A673 (cell line): ENCODE results near the gene ACVR1B. TPM values are rescaled to one million over a fixed set of nuclear protein-coding genes. Genes with fewer than 3 reads are reported as not detected.

Experiments used
- BruUV-seq: library from RNA; stranded (reverse); fragments of 400-500 nt; replicated peaks from 2 replicates; lab custom pipeline; 2021; lab: Mats Ljungman, UMichigan
- CTCF ChIA-PET: fragments of 300-600 bp; sonication (Branson Sonifier 250); formaldehyde crosslinking; loops from one replicate; lab custom pipeline; 2022; ENCODE audit warnings: antibody characterized with exemption; lab: Charles Lee
- POLR2A ChIA-PET: fragments of 300-600 bp; sonication (Branson Sonifier 250); formaldehyde crosslinking; loops from one replicate; lab custom pipeline; 2022; ENCODE audit warnings: antibody characterized with exemption; ENCODE audit not compliant: low non-redundant PET; lab: Charles Lee
- DNase-seq: peaks from one replicate; pipeline ENCODE4 v3.0.0-alpha.2; 2015; ENCODE audit warnings: low spot score
- H3K27ac ChIP-seq: fragments of 200-600 bp; sonication (generic); 2 replicates; pipeline ENCODE4 v1.5.1; 2016; ENCODE audit warnings: mixed run types, low read depth, mild to moderate bottlenecking, mixed read lengths, antibody characterized with exemption, low read length; ENCODE audit not compliant: poor library complexity, severe bottlenecking
- H3K27me3 ChIP-seq: fragments of 200-600 bp; sonication (generic); replicated peaks from 2 replicates; pipeline ENCODE4 v1.6.1; 2017; ENCODE audit warnings: mixed run types, low read depth, mild to moderate bottlenecking, mixed read lengths, antibody characterized with exemption, low read length; ENCODE audit not compliant: insufficient read depth, poor library complexity
- H3K36me3 ChIP-seq: fragments of 200-600 bp; sonication (generic); 2 replicates; pipeline ENCODE4 v1.6.1; 2016; ENCODE audit warnings: mixed run types, mild to moderate bottlenecking, mixed read lengths, antibody characterized with exemption, low read length; ENCODE audit not compliant: insufficient read depth, poor library complexity, severe bottlenecking
- H3K4me1 ChIP-seq: fragments of 200-600 bp; sonication (generic); 2 replicates; pipeline ENCODE4 v1.6.1; 2017; ENCODE audit warnings: mixed run types, mild to moderate bottlenecking, mixed read lengths, antibody characterized with exemption, low read length; ENCODE audit not compliant: insufficient read depth, poor library complexity, severe bottlenecking
- H3K4me3 ChIP-seq: fragments of 200-600 bp; sonication (generic); 2 replicates; pipeline ENCODE4 v1.5.1; 2016; ENCODE audit warnings: low read depth, mixed run types, mild to moderate bottlenecking, mixed read lengths, low read length; ENCODE audit not compliant: poor library complexity, severe bottlenecking
- H3K9me3 ChIP-seq: fragments of 200-600 bp; sonication (generic); 2 replicates; pipeline ENCODE4 v1.6.1; 2016; ENCODE audit warnings: mixed run types, low read depth, mild to moderate bottlenecking, mixed read lengths, antibody characterized with exemption, low read length; ENCODE audit not compliant: poor library complexity, severe bottlenecking
- EZH2 ChIP-seq: fragments of 200-600 bp; sonication (generic); IDR thresholded peaks from 2 replicates; pipeline ENCODE4 v1.6.1; 2017; ENCODE audit warnings: borderline replicate concordance, low read depth, mild to moderate bottlenecking, mixed read lengths, antibody characterized with exemption, low read length; ENCODE audit not compliant: poor library complexity, severe bottlenecking
- intact Hi-C: fragments of 100-400 bp; cut with micrococcal nuclease; formaldehyde crosslinking; loops from one replicate; pipeline ENCODE4 v1.10.0; 2022; ENCODE audit not compliant: unreplicated experiment
- total RNA-seq: library from RNA; stranded (reverse); gene quantifications from 2 replicates; pipeline ENCODE4 v1.2.3, GENCODE V29; 2021
- TF ChIP-seq, protein P1 (sequence below): fragments of 300-800, 200-600 bp; sonication (generic); conservative IDR thresholded peaks from 2 replicates; pipeline ENCODE4 v1.5.1; 2017; ENCODE audit warnings: low read depth, mild to moderate bottlenecking, antibody characterized with exemption, low read length, moderate library complexity, mixed read lengths

The ACVR1B gene
- total RNA-seq, 1 experiment from 2014 or later, result 27.4 TPM

DNA sequence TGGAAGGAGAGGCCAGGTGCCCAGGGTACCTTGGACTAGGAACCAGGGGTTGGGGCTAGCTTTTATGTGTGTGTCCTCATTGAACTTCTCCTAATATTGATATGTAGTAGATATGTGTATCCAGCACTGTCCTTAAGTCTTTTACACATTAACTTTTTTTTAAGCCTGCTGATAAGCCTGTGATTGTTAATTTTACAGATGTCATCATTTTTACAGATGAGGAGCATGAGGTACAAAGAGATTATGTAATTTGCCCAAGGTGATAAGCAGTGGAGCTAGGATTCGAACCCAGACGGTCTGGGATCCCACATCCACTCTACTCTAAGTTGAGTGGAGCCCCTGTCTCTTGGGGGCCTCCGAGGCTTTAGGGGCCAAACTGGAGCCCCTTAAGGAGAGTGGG, 89.5 kb downstream of the ACVR1B start:
- ChIA-PET POLR2A (no interaction called here), CTCF (interaction anchor here (0.6 kb wide), 1 partner anchor 84 kb away, joined by 3 read pairs; no protein-coding TSS in a partner anchor)
- Histone ChIP-seq H3K9me3 (no peaks in the 10 kb centered on the region), H3K27me3 (no peaks in the 10 kb centered on the region), H3K4me3 (no peak overlapping the region), H3K27ac (no peak overlapping the region), H3K4me1 (peaks cover 8% of the 10 kb centered on the region), H3K36me3 (no peaks in the 10 kb centered on the region)
- no TSS peak for BruUV-seq
- no peak for TF ChIP-seq EZH2
- TF ChIP-seq, protein P1, sequence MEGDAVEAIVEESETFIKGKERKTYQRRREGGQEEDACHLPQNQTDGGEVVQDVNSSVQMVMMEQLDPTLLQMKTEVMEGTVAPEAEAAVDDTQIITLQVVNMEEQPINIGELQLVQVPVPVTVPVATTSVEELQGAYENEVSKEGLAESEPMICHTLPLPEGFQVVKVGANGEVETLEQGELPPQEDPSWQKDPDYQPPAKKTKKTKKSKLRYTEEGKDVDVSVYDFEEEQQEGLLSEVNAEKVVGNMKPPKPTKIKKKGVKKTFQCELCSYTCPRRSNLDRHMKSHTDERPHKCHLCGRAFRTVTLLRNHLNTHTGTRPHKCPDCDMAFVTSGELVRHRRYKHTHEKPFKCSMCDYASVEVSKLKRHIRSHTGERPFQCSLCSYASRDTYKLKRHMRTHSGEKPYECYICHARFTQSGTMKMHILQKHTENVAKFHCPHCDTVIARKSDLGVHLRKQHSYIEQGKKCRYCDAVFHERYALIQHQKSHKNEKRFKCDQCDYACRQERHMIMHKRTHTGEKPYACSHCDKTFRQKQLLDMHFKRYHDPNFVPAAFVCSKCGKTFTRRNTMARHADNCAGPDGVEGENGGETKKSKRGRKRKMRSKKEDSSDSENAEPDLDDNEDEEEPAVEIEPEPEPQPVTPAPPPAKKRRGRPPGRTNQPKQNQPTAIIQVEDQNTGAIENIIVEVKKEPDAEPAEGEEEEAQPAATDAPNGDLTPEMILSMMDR, result no peak
- intact Hi-C loops, result no loop called here
- no peak for DNase-seq

DNA sequence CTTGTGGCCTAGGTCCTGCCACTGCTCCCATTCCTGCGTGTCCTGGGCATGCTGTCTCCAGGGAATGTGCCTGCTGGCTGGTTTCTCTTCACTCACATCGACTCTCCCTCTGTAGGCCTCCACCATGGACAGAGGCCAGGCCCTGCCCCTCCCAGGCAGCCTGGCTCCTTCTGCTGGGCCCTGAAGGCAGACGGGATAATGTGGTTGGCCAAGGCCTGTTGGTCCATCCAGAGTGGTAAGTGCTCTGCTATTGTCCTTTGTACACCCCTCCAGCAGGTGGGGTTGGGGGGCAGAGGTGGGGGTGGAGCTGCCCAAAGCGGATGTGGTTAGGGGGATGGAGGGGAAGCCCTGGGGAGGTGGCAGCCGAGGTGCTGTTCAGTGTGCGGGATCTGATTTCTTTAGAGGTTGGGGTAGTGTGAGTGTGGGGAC, 90.2 kb downstream of the ACVR1B start:
- POLR2A ChIA-PET, result no interaction called here
- H3K27me3 ChIP-seq, result no peaks in the 10 kb centered on the region
- no peak overlapping the region for H3K4me3 ChIP-seq
- no peaks in the 10 kb centered on the region for H3K9me3 ChIP-seq
- intact Hi-C loops, result no loop called here
- H3K36me3 ChIP-seq, result no peaks in the 10 kb centered on the region
- BruUV-seq, result no TSS peak
- peaks cover 4% of the 10 kb centered on the region for H3K4me1 ChIP-seq
- TF ChIP-seq, protein P1, result no peak
- TF ChIP-seq EZH2, result no peak
- CTCF ChIA-PET, result no interaction called here
- no peak for DNase-seq
- H3K27ac ChIP-seq, result no peak overlapping the region

DNA sequence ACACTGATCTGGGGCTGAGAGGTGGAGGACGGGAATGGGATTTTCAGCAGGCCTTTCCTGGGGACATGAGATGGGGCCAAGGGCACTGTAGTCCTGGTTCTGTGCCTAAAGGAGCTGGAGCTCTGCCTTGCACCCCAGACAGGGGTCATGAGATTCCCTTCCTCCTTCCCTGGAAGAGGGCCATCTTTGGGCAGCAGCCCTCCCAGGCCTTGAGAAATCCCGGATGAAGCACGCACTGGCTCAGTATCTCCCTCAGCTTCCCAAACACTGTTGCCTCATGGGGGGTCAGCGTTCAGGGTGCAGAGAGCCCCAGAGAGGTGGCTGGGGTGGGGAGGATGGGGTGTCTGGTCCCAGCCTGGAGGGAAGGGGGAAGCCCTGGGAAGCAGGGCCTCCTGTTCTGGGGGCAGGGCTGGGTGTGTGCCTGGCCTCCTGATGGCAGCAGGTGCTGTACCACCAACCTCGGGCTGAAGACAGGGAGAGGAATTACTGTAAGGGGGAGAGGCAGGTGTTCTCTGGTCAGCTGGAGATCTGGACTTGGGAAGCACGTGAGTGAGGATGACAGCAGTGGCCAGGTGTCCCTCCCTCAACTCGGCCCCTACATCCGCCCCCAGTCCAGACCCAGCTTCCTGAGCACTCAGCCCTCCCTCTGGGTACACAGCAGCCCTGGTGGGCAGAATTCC, 91.3 kb downstream of the ACVR1B start:
- CTCF ChIA-PET, result no interaction called here
- no peak for DNase-seq
- no TSS peak for BruUV-seq
- peaks cover 3% of the 10 kb centered on the region for H3K4me1 ChIP-seq
- no peak overlapping the region for H3K27ac ChIP-seq
- no peaks in the 10 kb centered on the region for H3K36me3 ChIP-seq
- intact Hi-C loops, result no loop called here
- H3K27me3 ChIP-seq, result no peaks in the 10 kb centered on the region
- no peaks in the 10 kb centered on the region for H3K9me3 ChIP-seq
- no peak overlapping the region for H3K4me3 ChIP-seq
- POLR2A ChIA-PET, result no interaction called here
- TF ChIP-seq, protein P1, result no peak
- TF ChIP-seq EZH2, result no peak
